OCI-LY7 (cell line): Measurements from ENCODE around the gene WSB1. TPM values are rescaled to one million over a fixed set of nuclear protein-coding genes. Genes with fewer than 3 reads are reported as not detected.
A peak's percentile ranks its signal among the peaks of the same experiment; 100 is the strongest.

Experiments
- BruUV-seq: library from RNA; stranded (reverse); fragments of 400-500 nt; replicated peaks from 2 replicates; lab custom pipeline; 2021; lab: Mats Ljungman, UMichigan
- CTCF ChIA-PET: fragments of 300-600 bp; sonication (Branson Sonifier 250); formaldehyde crosslinking; loops from one replicate; lab custom pipeline; 2022; ENCODE audit warnings: antibody characterized with exemption; ENCODE audit not compliant: unreplicated experiment; lab: Charles Lee
- POLR2A ChIA-PET: fragments of 300-600 bp; sonication (Branson Sonifier 250); formaldehyde crosslinking; loops from one replicate; lab custom pipeline; 2022; ENCODE audit warnings: antibody characterized with exemption; lab: Charles Lee
- DNase-seq: peaks from one replicate; pipeline ENCODE4 v3.0.0-alpha.2; 2015; ENCODE audit warnings: low spot score
- H2AFZ ChIP-seq: fragments of 200-600 bp; sonication (generic), shearing (Covaris generic); 2 replicates; pipeline ENCODE4 v1.6.1; 2014; ENCODE audit warnings: mild to moderate bottlenecking, antibody characterized with exemption, low read length, moderate library complexity
- H3K27ac ChIP-seq: fragments of 200-600 bp; sonication (generic); 2 replicates; pipeline ENCODE4 v1.5.1; 2014; ENCODE audit warnings: mixed run types, low read depth, mild to moderate bottlenecking, moderate library complexity, low read length, inconsistent platforms; ENCODE audit not compliant: poor library complexity, severe bottlenecking
- H3K36me3 ChIP-seq: fragments of 200-600 bp; sonication (generic); 2 replicates; pipeline ENCODE4 v1.6.1; 2014; ENCODE audit warnings: mild to moderate bottlenecking, antibody characterized with exemption, low read length, moderate library complexity, mixed read lengths; ENCODE audit not compliant: insufficient read depth
- H3K4me1 ChIP-seq: fragments of 200-600 bp; sonication (generic); 2 replicates; pipeline ENCODE4 v1.5.1; 2014; ENCODE audit warnings: mild to moderate bottlenecking, low read length; ENCODE audit not compliant: insufficient read depth, poor library complexity, severe bottlenecking
- H3K4me2 ChIP-seq: fragments of 200-600 bp; sonication (generic); 2 replicates; pipeline ENCODE4 v1.6.1; 2014; ENCODE audit warnings: mild to moderate bottlenecking, low read length
- H3K4me3 ChIP-seq: fragments of 200-600 bp; sonication (generic); 2 replicates; pipeline ENCODE4 v1.5.1; 2014; ENCODE audit warnings: mild to moderate bottlenecking, low read depth, low read length; ENCODE audit not compliant: poor library complexity, severe bottlenecking
- H3K79me2 ChIP-seq: fragments of 200-600 bp; sonication (generic); 2 replicates; pipeline ENCODE4 v1.6.1; 2016; ENCODE audit warnings: low read depth, mild to moderate bottlenecking, low read length, moderate library complexity, mixed read lengths; ENCODE audit not compliant: insufficient read depth
- H3K9me2 ChIP-seq: fragments of 200-600 bp; sonication (generic); 2 replicates; pipeline ENCODE4 v1.6.1; 2016; ENCODE audit warnings: mild to moderate bottlenecking, low read length, mixed read lengths; ENCODE audit not compliant: insufficient read depth
- H3K9me3 ChIP-seq: fragments of 200-600 bp; sonication (generic); 2 replicates; pipeline ENCODE4 v1.6.1; 2014; ENCODE audit warnings: mild to moderate bottlenecking, mixed run types, low read length, mixed read lengths
- H4K20me1 ChIP-seq: fragments of 200-600 bp; sonication (generic); 2 replicates; pipeline ENCODE4 v1.6.1; 2014; ENCODE audit warnings: mild to moderate bottlenecking, antibody characterized with exemption, low read length, moderate library complexity, mixed read lengths; ENCODE audit not compliant: insufficient read depth
- EZH2phosphoT487 ChIP-seq: fragments of 200-600 bp; sonication (generic); IDR thresholded peaks from 2 replicates; pipeline ENCODE4 v1.6.1; 2018; ENCODE audit warnings: low read depth, borderline replicate concordance, mild to moderate bottlenecking, mixed run types, antibody characterized with exemption, low read length, moderate library complexity, mixed read lengths
- intact Hi-C: fragments of 100-400 bp; cut with micrococcal nuclease; formaldehyde crosslinking; loops from one replicate; pipeline ENCODE4 v1.10.0; 2022; ENCODE audit not compliant: unreplicated experiment
- total RNA-seq, 2 experiments: library from RNA; depleted of rRNA in 1 of 2; stranded (reverse); fragments of >200 nt in 1 of 2; shearing (Covaris generic) in 1 of 2; gene quantifications; 2 replicates each; pipeline ENCODE4 v1.2.3, GENCODE V29; 2014 to 2022
- TF ChIP-seq, protein P1 (sequence below): fragments of 200-600 bp; sonication (generic); conservative IDR thresholded peaks from 2 replicates; pipeline ENCODE4 v1.5.1; 2014; ENCODE audit warnings: mild to moderate bottlenecking, antibody characterized with exemption, low read length, moderate library complexity, mixed read lengths

The WSB1 gene
- total RNA-seq, 2 experiments from 2014 or later, result 115 to 118 TPM

DNA sequence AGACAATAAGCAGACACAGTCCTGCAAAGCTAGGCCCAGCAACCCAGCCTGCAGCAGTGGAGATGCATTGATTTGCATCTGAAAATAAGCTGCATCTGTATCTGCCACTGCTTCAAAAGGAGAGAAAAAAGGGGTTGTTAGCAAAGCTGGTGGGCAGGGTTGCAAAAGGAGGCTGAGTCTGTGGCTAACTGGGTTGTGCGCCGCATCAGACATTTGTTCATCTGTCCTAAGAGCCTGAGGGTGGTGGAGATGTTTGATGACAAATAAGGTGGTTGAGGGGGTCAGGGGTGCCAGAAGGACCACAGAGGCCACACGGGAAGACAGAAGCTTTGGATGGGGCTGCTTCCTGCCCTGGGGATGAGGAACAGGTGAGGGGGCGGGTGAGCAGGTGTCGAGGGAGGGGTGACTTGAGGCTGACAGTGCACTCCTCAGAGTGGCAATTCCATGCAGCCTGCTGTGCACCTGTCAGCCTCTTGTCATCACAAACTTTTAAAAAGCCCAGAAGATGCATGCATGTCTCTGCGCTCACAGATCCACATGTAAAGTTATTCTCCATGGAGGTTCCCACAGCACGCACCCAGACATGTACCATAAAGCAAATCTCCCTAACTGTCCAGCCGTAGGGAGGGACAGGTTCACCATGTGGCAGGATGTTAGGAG, 35.4 kb downstream of the WSB1 start:
- ChIA-PET CTCF (no interaction called here), POLR2A (interaction anchor here (0.7 to 1.7 kb wide), 3 partner anchors 9 to 1928 kb away, joined by 3 to 4 read pairs (median 3); no protein-coding TSS in a partner anchor)
- TF ChIP-seq, protein P1, sequence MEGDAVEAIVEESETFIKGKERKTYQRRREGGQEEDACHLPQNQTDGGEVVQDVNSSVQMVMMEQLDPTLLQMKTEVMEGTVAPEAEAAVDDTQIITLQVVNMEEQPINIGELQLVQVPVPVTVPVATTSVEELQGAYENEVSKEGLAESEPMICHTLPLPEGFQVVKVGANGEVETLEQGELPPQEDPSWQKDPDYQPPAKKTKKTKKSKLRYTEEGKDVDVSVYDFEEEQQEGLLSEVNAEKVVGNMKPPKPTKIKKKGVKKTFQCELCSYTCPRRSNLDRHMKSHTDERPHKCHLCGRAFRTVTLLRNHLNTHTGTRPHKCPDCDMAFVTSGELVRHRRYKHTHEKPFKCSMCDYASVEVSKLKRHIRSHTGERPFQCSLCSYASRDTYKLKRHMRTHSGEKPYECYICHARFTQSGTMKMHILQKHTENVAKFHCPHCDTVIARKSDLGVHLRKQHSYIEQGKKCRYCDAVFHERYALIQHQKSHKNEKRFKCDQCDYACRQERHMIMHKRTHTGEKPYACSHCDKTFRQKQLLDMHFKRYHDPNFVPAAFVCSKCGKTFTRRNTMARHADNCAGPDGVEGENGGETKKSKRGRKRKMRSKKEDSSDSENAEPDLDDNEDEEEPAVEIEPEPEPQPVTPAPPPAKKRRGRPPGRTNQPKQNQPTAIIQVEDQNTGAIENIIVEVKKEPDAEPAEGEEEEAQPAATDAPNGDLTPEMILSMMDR, result no peak
- no peak for TF ChIP-seq EZH2phosphoT487
- Histone ChIP-seq H3K27ac (no peak overlapping the region), H3K4me2 (no peak overlapping the region), H2AFZ (no peak overlapping the region), H3K9me2 (no peaks in the 10 kb centered on the region), H3K4me1 (peaks cover 15% of the 10 kb centered on the region), H3K79me2 (no peaks in the 10 kb centered on the region), H3K36me3 (no peaks in the 10 kb centered on the region), H3K4me3 (no peak overlapping the region), H3K9me3 (no peaks in the 10 kb centered on the region), H4K20me1 (no peaks in the 10 kb centered on the region)
- no peak for DNase-seq
- intact Hi-C loops, result no loop called here
- BruUV-seq, result no TSS peak

DNA sequence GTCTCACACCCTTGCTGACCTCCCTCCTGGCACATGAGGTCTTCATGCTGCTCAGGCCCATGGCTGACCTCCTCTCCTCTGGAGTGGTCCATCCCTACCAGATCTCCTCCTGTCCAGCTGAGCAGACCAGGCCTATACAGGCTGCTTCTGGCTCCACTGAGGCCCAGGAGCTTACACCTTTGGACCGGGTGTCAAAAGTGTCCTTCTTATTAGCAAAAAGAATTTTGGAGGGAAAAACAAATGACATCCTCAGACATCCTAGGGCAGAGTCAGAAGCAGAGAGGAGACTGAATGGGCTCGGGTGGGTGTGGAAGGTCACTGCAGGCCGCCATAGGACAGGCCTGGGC, 38.1 kb downstream of the WSB1 start:
- H3K9me2 ChIP-seq, result no peaks in the 10 kb centered on the region
- BruUV-seq, result no TSS peak
- no peak for TF ChIP-seq EZH2phosphoT487
- TF ChIP-seq, protein P1, result no peak
- H3K36me3 ChIP-seq, result no peaks in the 10 kb centered on the region
- ChIA-PET CTCF (no interaction called here), POLR2A (interaction anchor here (0.7 kb wide), 1 partner anchor 96 kb away, joined by 3 read pairs; no protein-coding TSS in a partner anchor)
- H4K20me1 ChIP-seq, result no peaks in the 10 kb centered on the region
- no peaks in the 10 kb centered on the region for H3K9me3 ChIP-seq
- no peaks in the 10 kb centered on the region for H3K79me2 ChIP-seq
- DNase-seq, result no peak
- peaks cover 15% of the 10 kb centered on the region for H3K4me1 ChIP-seq
- peak overlapping the region; percentile 74; the same call in 1 of the 2 replicates for H3K4me2 ChIP-seq
- no peak overlapping the region for H3K27ac ChIP-seq
- peak overlapping the region; percentile 93; the same call in 1 of the 2 replicates for H2AFZ ChIP-seq
- intact Hi-C loops, result loop anchor here (1.0 kb wide), 2 partner anchors 87 to 96 kb away; no protein-coding TSS in a partner anchor
- H3K4me3 ChIP-seq, result no peak overlapping the region
